Measurements from ENCODE around the gene WDR87. TPM values are rescaled to one million over a fixed set of nuclear protein-coding genes. Genes with fewer than 3 reads are reported as not detected.

The WDR87 gene
- total and polyA plus RNA-seq, 2 of the 4 experiments (the other 2 are of a cell fraction) = not detected

DNA sequence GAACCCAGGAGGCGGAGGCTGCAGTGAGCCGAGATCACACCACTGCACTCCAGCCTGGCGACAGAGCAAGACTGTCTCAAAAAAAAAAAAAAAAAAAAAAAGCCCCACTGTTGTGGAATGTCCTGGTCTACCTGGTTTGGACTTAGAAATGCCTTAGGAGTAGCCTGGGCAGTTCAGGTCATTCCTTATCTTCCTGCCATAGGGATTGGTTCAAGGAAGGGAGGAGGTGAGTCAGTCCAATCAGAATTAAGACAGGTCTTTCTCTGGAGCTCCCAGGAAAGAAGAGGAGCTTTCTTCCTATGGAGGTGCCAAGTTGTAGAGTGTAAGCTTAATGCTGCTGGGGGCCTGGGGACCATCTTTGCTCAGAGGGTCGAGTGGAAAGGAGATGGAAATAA, 45.4 kb upstream of the WDR87 start:
- dilution Hi-C loops (cut with HindIII; ENCODE audit: low sequenced_read_pairs, unreplicated experiment) (no loop called here), intact Hi-C loops (cut with micrococcal nuclease) (loop anchor here (1.0 kb wide), 1 partner anchor 44 kb away; no protein-coding TSS in a partner anchor), in situ Hi-C loops (cut with MboI; ENCODE audit: low sequenced_read_pairs) (no loop called here)
- H3K4me1 ChIP-seq (ENCODE audit: control insufficient read depth, insufficient read depth, low read length) = peaks cover 5% of the 10 kb centered on the region
- peaks cover 4% of the 10 kb centered on the region; the same call in 1 of the 2 replicates for H3K9me1 ChIP-seq (ENCODE audit: insufficient read depth, low read length)
- H2BK5ac ChIP-seq (ENCODE audit: low read depth, low read length, poor library complexity, severe bottlenecking) = no peak overlapping the region
- H2AK5ac ChIP-seq (ENCODE audit: low read depth, low read length) = no peak overlapping the region
- peak overlapping the region; percentile 37; the same call in 1 of the 2 replicates for H3K14ac ChIP-seq (replicated peaks; ENCODE audit: low read depth, low read length)
- H3K9ac ChIP-seq (ENCODE audit: low read depth, low read length) = no peak overlapping the region
- ATAC-seq (ENCODE audit: low read depth) (no peak), DNase-seq (no peak)
- H3K18ac ChIP-seq (ENCODE audit: low read depth, low read length) = no peak overlapping the region
- H2AK9ac ChIP-seq (replicated peaks; ENCODE audit: low read depth, low read length, poor library complexity) = no peak overlapping the region
- no peak overlapping the region for H3K27ac ChIP-seq (ENCODE audit: insufficient read depth, low read length)
- H3K27me3 ChIP-seq (ENCODE audit: control insufficient read depth, insufficient read depth, low read length) = no peaks in the 10 kb centered on the region
- H4K91ac ChIP-seq (ENCODE audit: insufficient read depth, low read depth, low read length) = no peak overlapping the region
- no CpG with 5 or more reads among the region's 4 CpGs for WGBS, 2 experiments (ENCODE audit: extremely low coverage in 2 of 2, insufficient read length in 1 of 2)
- H3K4me2 ChIP-seq (ENCODE audit: low read depth, low read length) = no peak overlapping the region
- H3K9me3 ChIP-seq (ENCODE audit: control insufficient read depth, insufficient read depth, low read length) = no peaks in the 10 kb centered on the region
- BruUV-seq (replicated peaks) = no TSS peak
- no peak overlapping the region for H2BK120ac ChIP-seq (ENCODE audit: low read depth, low read length)
- CTCF ChIA-PET = no interaction called here
- TF ChIP-seq POLR2A (IDR thresholded peaks at IDR 0.05; ENCODE audit: low read depth, low read length) = no peak
- POLR2A ChIA-PET (ENCODE audit: unreplicated experiment) = no interaction called here
- no peak overlapping the region for H3K23ac ChIP-seq (ENCODE audit: low read depth, low read length)
- H3K79me1 ChIP-seq (ENCODE audit: low read depth in 1 of 2, low read length in 2 of 2) = peaks cover 43 to 79% of the 10 kb centered on the region in 2 experiments
- H4K8ac ChIP-seq (ENCODE audit: low read depth in 2 of 2, low read length in 2 of 2) = no peak overlapping the region
- no peaks in the 10 kb centered on the region for H3K36me3 ChIP-seq (ENCODE audit: control insufficient read depth, insufficient read depth, low read length)
- no peak overlapping the region for H2BK15ac ChIP-seq (ENCODE audit: low read depth, low read length)
- H3K56ac ChIP-seq (ENCODE audit: extremely low read depth, insufficient read depth, low read length) = no peak overlapping the region
- no peak overlapping the region for H3K4ac ChIP-seq (ENCODE audit: low read depth, low read length)
- peaks cover 9% of the 10 kb centered on the region for H4K20me1 ChIP-seq (ENCODE audit: insufficient read depth, low read length)
- H2BK20ac ChIP-seq (ENCODE audit: low read depth, low read length) = no peak overlapping the region
- H3K4me3 ChIP-seq (ENCODE audit: insufficient read depth, low read depth, low read length) = no peak overlapping the region
- H2AFZ ChIP-seq (replicated peaks; ENCODE audit: low read length, poor library complexity) = no peak overlapping the region
- H4K5ac ChIP-seq (ENCODE audit: low read depth, low read length) = no peak overlapping the region

Data from IMR-90 (cell line).